A549 (cell line): ENCODE measurements around the gene DUSP28. TPM values are rescaled to one million over a fixed set of nuclear protein-coding genes. Genes with fewer than 3 reads are reported as not detected.
A peak's percentile ranks its signal among the peaks of the same experiment; 100 is the strongest.

Experiments used
- ATAC-seq, 2 experiments: fragments of 200-7000 bp in 1 of 2; fragments of >200 bp in 1 of 2; cut with Nextera tagmentation in 1 of 2; cut with Tn5 transposase in 1 of 2; 3 replicates each; pipeline versions ENCODE4 v1.8.0 to v1.9.1; 2018 to 2020; ENCODE audit warnings: mild to moderate bottlenecking in 1 of 2, moderate library complexity in 1 of 2
- CTCF ChIA-PET: fragments of 300-600 bp; sonication (Branson Sonifier 250); formaldehyde crosslinking; extraction: SDS; loops from one replicate; lab custom pipeline; 2021; ENCODE audit warnings: antibody characterized with exemption, inconsistent platforms; lab: Yijun Ruan, JAX
- POLR2A ChIA-PET: fragments of 350-600 bp; formaldehyde crosslinking; extraction: SDS; loops from one replicate; lab custom pipeline; 2021; ENCODE audit warnings: antibody characterized with exemption, inconsistent platforms; lab: Yijun Ruan, JAX
- DNase-seq, 2 experiments: peaks; one replicate each; pipeline versions ENCODE4 v3.0.0 to v3.0.0-alpha.2; 2011 to 2016; ENCODE audit warnings: low read depth in 1 of 2, low spot score in 1 of 2
- FAIRE-seq: peaks from 2 replicates; lab custom pipeline; 2011; peaks lifted over from hg19 to GRCh38; lab: Jason Lieb, UNC
- H3K27ac ChIP-seq, 2 experiments: fragments of >200 bp; sonication (Bioruptor Twin); formaldehyde crosslinking; 3 replicates each; pipeline ENCODE4 v1.5.1; 2016 to 2017
- H3K4me1 ChIP-seq: fragments of >200 bp; sonication (Bioruptor Twin); formaldehyde crosslinking; 3 replicates; pipeline ENCODE4 v1.6.1; 2016
- H3K4me2 ChIP-seq: fragments of >200 bp; sonication (Bioruptor Twin); formaldehyde crosslinking; 3 replicates; pipeline ENCODE4 v1.6.1; 2016
- H3K4me3 ChIP-seq: fragments of >200 bp; sonication (Bioruptor Twin); formaldehyde crosslinking; 3 replicates; pipeline ENCODE4 v1.5.1; 2016
- H3K9me3 ChIP-seq: fragments of >200 bp; sonication (Bioruptor Twin); formaldehyde crosslinking; 3 replicates; pipeline ENCODE4 v1.6.1; 2016
- BHLHE40 ChIP-seq: IDR thresholded peaks from 2 replicates; pipeline ENCODE4 v1.6.1; 2012; ENCODE audit warnings: low read depth, low read length, inconsistent platforms
- CBX8 ChIP-seq: fragments of 200-600 bp; sonication (generic); IDR thresholded peaks from 2 replicates; pipeline ENCODE4 v1.6.1; 2016
- CHD4 ChIP-seq: fragments of 200-600 bp; sonication (generic); IDR thresholded peaks from 2 replicates; pipeline ENCODE4 v1.6.1; 2016; ENCODE audit warnings: antibody characterized with exemption, mild to moderate bottlenecking, borderline replicate concordance
- EHF ChIP-seq: fragments of 250-450 bp; sonication (Bioruptor Pico); IDR thresholded peaks from 2 replicates; pipeline ENCODE4 v1.5.0; 2020; ENCODE audit warnings: mild to moderate bottlenecking
- ELK1 ChIP-seq: fragments of 150-350 bp; IDR thresholded peaks from 2 replicates; pipeline ENCODE4 v1.6.1; 2014; ENCODE audit warnings: low read depth, mild to moderate bottlenecking, low read length
- EP300 ChIP-seq, 2 experiments: fragments of >200 bp; sonication (Bioruptor Twin); formaldehyde crosslinking; IDR thresholded peaks; 2 replicates in 1 of 2; 3 replicates in 1 of 2; pipeline ENCODE4 v1.6.1; 2016 to 2017
- ESRRA ChIP-seq: fragments of 150-350 bp; IDR thresholded peaks from 2 replicates; pipeline ENCODE4 v1.6.1; 2014; ENCODE audit warnings: mild to moderate bottlenecking, low read length, borderline replicate concordance
- FOSL2 ChIP-seq, 2 experiments: fragments of 450-650 bp in 1 of 2; fragments of >200 bp in 1 of 2; sonication (Bioruptor Twin) in 1 of 2; formaldehyde crosslinking; IDR thresholded peaks; 2 replicates each; pipeline versions ENCODE4 v1.5.0 to v1.6.1; 2016 to 2020; ENCODE audit warnings: mild to moderate bottlenecking in 1 of 2, moderate library complexity in 1 of 2
- GATA3 ChIP-seq: IDR thresholded peaks from 2 replicates; pipeline ENCODE4 v1.6.1; 2012; ENCODE audit warnings: borderline replicate concordance
- HDAC2 ChIP-seq: fragments of 200-600 bp; sonication (generic); IDR thresholded peaks from 2 replicates; pipeline ENCODE4 v1.6.1; 2016
- JUN ChIP-seq, 2 experiments: fragments of >200 bp; sonication (Bioruptor Twin); formaldehyde crosslinking; IDR thresholded peaks; 2 replicates in 1 of 2; 3 replicates in 1 of 2; pipeline ENCODE4 v1.6.1; 2016 to 2017
- JUNB ChIP-seq: fragments of >200 bp; sonication (Bioruptor Twin); formaldehyde crosslinking; IDR thresholded peaks from 2 replicates; pipeline ENCODE4 v1.6.1; 2016
- KDM5A ChIP-seq: fragments of 200-600 bp; sonication (generic); IDR thresholded peaks from 2 replicates; pipeline ENCODE4 v1.6.1; 2016; ENCODE audit warnings: antibody characterized with exemption, mild to moderate bottlenecking
- MAZ ChIP-seq: fragments of 150-350 bp; IDR thresholded peaks from 2 replicates; pipeline ENCODE4 v1.6.1; 2014; ENCODE audit warnings: antibody characterized with exemption, low read depth, low read length, borderline replicate concordance
- MYC ChIP-seq: IDR thresholded peaks from 2 replicates; pipeline ENCODE4 v1.6.1; 2012; ENCODE audit warnings: mild to moderate bottlenecking, inconsistent platforms, low read length, improper control_type of control experiment, borderline replicate concordance
- NR3C1 ChIP-seq: fragments of >200 bp; sonication (Bioruptor Twin); formaldehyde crosslinking; IDR thresholded peaks from 3 replicates; pipeline ENCODE4 v1.6.1; 2017
- POLR2AphosphoS2 ChIP-seq: conservative IDR thresholded peaks from 2 replicates; pipeline ENCODE4 v1.6.1; 2012; ENCODE audit warnings: low read length, improper control_type of control experiment, inconsistent platforms
- RAD21 ChIP-seq, 2 experiments: fragments of >200 bp in 1 of 2; sonication (Bioruptor Twin) in 1 of 2; formaldehyde crosslinking in 1 of 2; IDR thresholded peaks in 1 of 2; conservative IDR thresholded peaks in 1 of 2; 2 replicates in 1 of 2; 3 replicates in 1 of 2; pipeline ENCODE4 v1.6.1; 2012 to 2018; ENCODE audit warnings: inconsistent platforms in 1 of 2
- RARB ChIP-seq: fragments of 250-450 bp; sonication (Bioruptor Pico); IDR thresholded peaks from 2 replicates; pipeline ENCODE4 v1.8.0; 2021; ENCODE audit warnings: mild to moderate bottlenecking, moderate library complexity
- RNF2 ChIP-seq: fragments of 200-600 bp; sonication (generic); IDR thresholded peaks from 2 replicates; pipeline ENCODE4 v1.6.1; 2016; ENCODE audit warnings: low read depth, mild to moderate bottlenecking, antibody characterized with exemption, moderate library complexity, borderline replicate concordance
- SMC3 ChIP-seq: fragments of >200 bp; sonication (Bioruptor Twin); formaldehyde crosslinking; IDR thresholded peaks from 3 replicates; pipeline ENCODE4 v1.6.1; 2018; ENCODE audit warnings: inconsistent platforms
- ZC3H11A ChIP-seq: fragments of 450-650 bp; IDR thresholded peaks from 2 replicates; pipeline ENCODE4 v1.6.1; 2014; ENCODE audit warnings: antibody characterized with exemption, mild to moderate bottlenecking
- ZNF302 ChIP-seq: fragments of 250-450 bp; sonication (Bioruptor Pico); IDR thresholded peaks from 2 replicates; pipeline ENCODE4 v1.9.0; 2021; ENCODE audit warnings: inconsistent platforms, mild to moderate bottlenecking, moderate library complexity
- ZSCAN20 ChIP-seq: fragments of 250-450 bp; sonication (Bioruptor Pico); IDR thresholded peaks from 2 replicates; pipeline ENCODE4 v1.8.0; 2022; ENCODE audit warnings: mild to moderate bottlenecking, moderate library complexity
- WGBS: methylation state at CpG from one replicate; pipeline ENCODE4 v1.1.6; 2017; ENCODE audit errors: missing lambda C conversion rate; 5-methylcytosine and 5-hydroxymethylcytosine counted together
- polyA plus RNA-seq, 4 experiments: library from polyadenylated mRNA; depleted of rRNA in 3 of 4; stranded (reverse); fragments of >200 nt; fragmentation: RNase III in 1 of 4; extraction: RNeasy Plus Mini Kit Qiagen cat#74134 plus additional on column Dnase treatment in 1 of 4; gene quantifications; 2 replicates in 3 of 4; 3 replicates in 1 of 4; pipeline ENCODE4 v1.2.3, GENCODE V29; 2011 to 2017
- TF ChIP-seq, protein P1 (sequence below): IDR thresholded peaks from 2 replicates; pipeline ENCODE4 v1.6.1; 2012
- TF ChIP-seq, protein P2 (sequence below): fragments of >200 bp; sonication (Bioruptor Twin); formaldehyde crosslinking; IDR thresholded peaks from 2 replicates; pipeline ENCODE4 v1.6.1; 2016
- TF ChIP-seq, protein P3 (sequence below): IDR thresholded peaks from 2 replicates; pipeline ENCODE4 v1.6.1; 2012; ENCODE audit warnings: low read depth, borderline replicate concordance
- TF ChIP-seq, protein P4 (sequence below): fragments of 250-450 bp; sonication (Bioruptor Pico); IDR thresholded peaks from 2 replicates; pipeline ENCODE4 v1.5.0; 2021; ENCODE audit warnings: mild to moderate bottlenecking, moderate library complexity, borderline replicate concordance

Gene DUSP28
- polyA plus RNA-seq, 2 of the 4 experiments (the other 2 are of a cell fraction): 5.2 to 14.3 TPM

DNA sequence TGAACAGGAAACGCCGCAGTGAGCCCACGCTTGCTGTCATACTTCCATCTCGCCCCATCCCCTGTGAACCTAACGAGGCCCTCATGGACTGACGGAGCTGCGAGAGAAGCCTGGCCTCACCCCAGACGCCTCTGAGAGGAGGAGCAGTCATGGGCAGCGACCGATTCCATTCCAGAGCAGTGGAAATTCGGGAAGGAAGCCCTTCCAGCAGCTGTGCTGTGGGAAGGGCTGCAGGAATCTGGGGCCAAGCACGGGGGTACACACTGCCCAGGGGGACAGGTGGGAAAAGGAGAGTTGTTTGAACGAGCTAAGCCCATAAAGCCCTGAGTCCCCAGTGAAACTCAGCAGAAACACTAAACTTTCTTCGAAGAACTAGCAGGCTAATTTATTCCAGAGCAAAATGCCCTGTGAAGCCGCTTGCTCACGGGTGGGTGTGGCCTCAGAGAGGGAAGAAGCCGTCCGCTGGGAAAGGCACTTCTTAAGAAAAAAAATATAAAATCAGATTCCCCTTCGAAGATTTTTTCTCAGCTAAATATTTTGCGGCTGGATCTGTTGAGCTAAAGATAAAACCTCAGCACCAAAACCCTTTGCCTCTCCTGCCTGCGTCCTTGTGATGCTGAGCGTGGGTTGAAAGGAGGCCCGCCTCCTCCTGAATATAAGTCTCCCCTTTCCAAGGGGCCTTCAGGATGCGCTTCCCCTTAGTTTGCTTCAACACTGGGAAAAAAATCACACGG is 40.6 kb upstream of the DUSP28 start:
- POLR2A ChIA-PET: no interaction called here
- ATAC-seq (no peak), FAIRE-seq (no peak), DNase-seq (no peak)
- Histone ChIP-seq H3K9me3 (peaks cover 18% of the 10 kb centered on the region), H3K4me3 (no peak overlapping the region), H3K4me1 (no peaks in the 10 kb centered on the region), H3K4me2 (no peak overlapping the region), H3K27ac (no peak overlapping the region)
- 94% methylated on average over 25 of the region's 25 CpGs for WGBS
- TF ChIP-seq, protein P1, sequence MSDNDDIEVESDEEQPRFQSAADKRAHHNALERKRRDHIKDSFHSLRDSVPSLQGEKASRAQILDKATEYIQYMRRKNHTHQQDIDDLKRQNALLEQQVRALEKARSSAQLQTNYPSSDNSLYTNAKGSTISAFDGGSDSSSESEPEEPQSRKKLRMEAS: no peak
- TF ChIP-seq CBX8: no peak
- TF ChIP-seq RAD21 (conservative IDR thresholded peaks at IDR 0.05 in 1 of 2, IDR thresholded peaks at IDR 0.05 in 1 of 2): no peak
- no peak for TF ChIP-seq MAZ
- TF ChIP-seq HDAC2: no peak
- TF ChIP-seq JUN (IDR thresholded peaks at IDR 0.05): no peak
- no peak for TF ChIP-seq NR3C1
- no peak for TF ChIP-seq GATA3
- TF ChIP-seq, protein P2, sequence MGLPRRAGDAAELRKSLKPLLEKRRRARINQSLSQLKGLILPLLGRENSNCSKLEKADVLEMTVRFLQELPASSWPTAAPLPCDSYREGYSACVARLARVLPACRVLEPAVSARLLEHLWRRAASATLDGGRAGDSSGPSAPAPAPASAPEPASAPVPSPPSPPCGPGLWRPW: no peak
- no peak for TF ChIP-seq POLR2AphosphoS2
- TF ChIP-seq ELK1: no peak
- no peak for TF ChIP-seq MYC
- TF ChIP-seq ESRRA: no peak
- no peak for TF ChIP-seq ZSCAN20 (CRISPR knock-in tag)
- TF ChIP-seq CHD4: no peak
- TF ChIP-seq RNF2: no peak
- no peak for TF ChIP-seq ZNF302
- no peak for TF ChIP-seq BHLHE40
- CTCF ChIA-PET: no interaction called here

DNA sequence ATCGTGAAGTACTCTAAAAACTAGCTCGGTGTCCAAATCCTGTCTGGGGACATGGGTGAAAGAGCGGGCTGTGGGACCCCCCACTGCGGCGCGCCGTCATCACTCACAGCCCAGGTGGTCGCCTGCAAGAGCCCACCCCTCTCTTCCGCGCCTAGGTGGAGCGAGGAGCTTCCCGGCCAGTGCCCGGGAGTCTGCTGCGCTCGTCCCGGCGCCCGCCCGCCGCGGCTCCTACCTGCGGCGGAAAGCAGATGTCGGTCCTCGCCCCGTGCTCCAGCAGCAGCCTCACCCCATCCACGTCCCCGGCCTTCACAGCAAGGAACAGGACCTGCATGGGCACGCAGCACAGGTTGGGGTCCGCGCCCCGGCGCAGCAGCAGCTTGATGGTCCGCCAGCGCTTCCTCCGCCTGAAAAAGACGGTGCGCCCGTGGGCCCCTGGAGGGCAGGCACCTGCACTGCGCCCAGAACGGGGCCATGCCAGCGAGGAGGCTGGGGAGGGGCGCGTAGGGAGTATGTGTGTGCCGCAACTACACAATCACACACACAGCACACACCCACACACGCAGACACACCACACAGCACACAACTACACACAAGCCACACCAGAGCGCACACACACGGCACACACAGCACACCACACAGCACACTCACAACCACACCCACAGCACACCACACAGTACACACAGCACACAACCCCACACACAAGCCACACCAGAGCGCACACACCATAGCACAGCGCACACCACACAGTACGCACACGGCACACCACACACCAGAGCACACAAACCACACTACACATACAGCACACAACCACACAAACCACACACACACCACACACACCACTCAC is 39.8 kb upstream of the DUSP28 start:
- no peak overlapping the region for H3K27ac ChIP-seq
- no peak overlapping the region for H3K4me2 ChIP-seq
- FAIRE-seq (no peak), DNase-seq (no peak), ATAC-seq (peak; percentile 47 to 53; a peak in 5 of 6 replicates)
- CTCF ChIA-PET: no interaction called here
- POLR2A ChIA-PET: no interaction called here
- TF ChIP-seq GATA3: no peak
- TF ChIP-seq FOSL2 (IDR thresholded peaks at IDR 0.05): no peak
- TF ChIP-seq FOSL2 (CRISPR knock-in tag; IDR thresholded peaks at IDR 0.05): no peak
- no peak for TF ChIP-seq MYC
- no peak for TF ChIP-seq JUNB
- TF ChIP-seq, protein P2: no peak
- WGBS: 95% methylated on average over 18 of the region's 52 CpGs
- H3K9me3 ChIP-seq: peaks cover 26% of the 10 kb centered on the region
- H3K4me3 ChIP-seq: no peak overlapping the region
- H3K4me1 ChIP-seq: no peaks in the 10 kb centered on the region

DNA sequence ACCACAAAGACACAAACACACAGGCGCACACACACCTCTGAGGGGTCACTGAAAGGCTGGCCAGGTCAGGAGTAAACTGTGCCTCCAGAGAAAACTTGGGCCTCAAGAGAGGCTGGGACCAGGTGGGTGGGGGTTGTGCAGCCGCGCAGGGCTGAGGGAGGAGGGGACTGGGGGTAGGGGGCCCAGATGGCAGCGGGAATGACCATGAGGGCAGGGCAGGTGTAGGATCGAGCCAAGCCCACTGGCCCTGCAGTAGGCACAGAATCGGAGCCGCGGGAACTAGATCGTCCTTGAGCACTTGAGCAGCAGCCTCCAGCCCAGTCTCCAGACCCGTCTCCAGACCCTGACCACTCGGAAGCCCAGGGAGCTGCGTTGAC is 39.2 kb upstream of the DUSP28 start:
- Histone ChIP-seq H3K9me3 (peaks cover 32% of the 10 kb centered on the region), H3K4me3 (no peak overlapping the region), H3K4me2 (no peak overlapping the region), H3K27ac (no peak overlapping the region), H3K4me1 (no peaks in the 10 kb centered on the region)
- no peak for FAIRE-seq
- WGBS: 95% methylated on average over 11 of the region's 12 CpGs
- ATAC-seq: peak in 1 of 2 experiments; percentile 34; a peak in 2 of 6 replicates
- POLR2A ChIA-PET: no interaction called here
- no peak for DNase-seq
- CTCF ChIA-PET: no interaction called here
- TF ChIP-seq RNF2 (no peak), SMC3 (no peak), EHF (no peak), RARB (CRISPR knock-in tag) (no peak), CBX8 (no peak), ZC3H11A (no peak), KDM5A (no peak), EP300 (IDR thresholded peaks at IDR 0.05) (no peak)
- TF ChIP-seq, protein P3, sequence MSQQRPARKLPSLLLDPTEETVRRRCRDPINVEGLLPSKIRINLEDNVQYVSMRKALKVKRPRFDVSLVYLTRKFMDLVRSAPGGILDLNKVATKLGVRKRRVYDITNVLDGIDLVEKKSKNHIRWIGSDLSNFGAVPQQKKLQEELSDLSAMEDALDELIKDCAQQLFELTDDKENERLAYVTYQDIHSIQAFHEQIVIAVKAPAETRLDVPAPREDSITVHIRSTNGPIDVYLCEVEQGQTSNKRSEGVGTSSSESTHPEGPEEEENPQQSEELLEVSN: no peak
- TF ChIP-seq, protein P4, sequence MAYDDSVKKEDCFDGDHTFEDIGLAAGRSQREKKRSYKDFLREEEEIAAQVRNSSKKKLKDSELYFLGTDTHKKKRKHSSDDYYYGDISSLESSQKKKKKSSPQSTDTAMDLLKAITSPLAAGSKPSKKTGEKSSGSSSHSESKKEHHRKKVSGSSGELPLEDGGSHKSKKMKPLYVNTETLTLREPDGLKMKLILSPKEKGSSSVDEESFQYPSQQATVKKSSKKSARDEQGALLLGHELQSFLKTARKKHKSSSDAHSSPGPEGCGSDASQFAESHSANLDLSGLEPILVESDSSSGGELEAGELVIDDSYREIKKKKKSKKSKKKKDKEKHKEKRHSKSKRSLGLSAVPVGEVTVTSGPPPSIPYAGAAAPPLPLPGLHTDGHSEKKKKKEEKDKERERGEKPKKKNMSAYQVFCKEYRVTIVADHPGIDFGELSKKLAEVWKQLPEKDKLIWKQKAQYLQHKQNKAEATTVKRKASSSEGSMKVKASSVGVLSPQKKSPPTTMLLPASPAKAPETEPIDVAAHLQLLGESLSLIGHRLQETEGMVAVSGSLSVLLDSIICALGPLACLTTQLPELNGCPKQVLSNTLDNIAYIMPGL (CRISPR knock-in tag): no peak
